Prostate gland (tissue), 2 donors: ENCODE results near the gene ZCCHC24.

Experiments used
- CTCF ChIP-seq, 4 experiments: fragments of 200-600 bp in 2 of 4; fragments of 450-650 bp in 2 of 4; sonication (generic) in 2 of 4; IDR thresholded peaks; 1 replicate in 3 of 4; 2 replicates in 1 of 4; pipeline ENCODE4 v1.5.1; 2016 to 2019; ENCODE audit warnings: antibody characterized with exemption in 4 of 4, mild to moderate bottlenecking in 2 of 4, moderate library complexity in 2 of 4
- POLR2A ChIP-seq: fragments of 450-650 bp; IDR thresholded peaks from one replicate; pipeline ENCODE4 v1.6.1; 2016; ENCODE audit warnings: antibody characterized with exemption, mild to moderate bottlenecking
- POLR2AphosphoS5 ChIP-seq: sonication (generic); formaldehyde crosslinking; IDR thresholded peaks from one replicate; pipeline ENCODE4 v1.6.1; 2017; ENCODE audit warnings: antibody characterized with exemption

- no peak for TF ChIP-seq POLR2AphosphoS5
- TF ChIP-seq CTCF (IDR thresholded peaks at IDR 0.05) = no peak
- TF ChIP-seq POLR2A = no peak
Observed at GRCh38 chr10:79404690-79405131, 40.7 kb downstream of the ZCCHC24 start.
